Right lobe of liver (tissue), 6 donors: ENCODE measurements around the gene ESYT2. TPM values are rescaled to one million over a fixed set of nuclear protein-coding genes. Genes with fewer than 3 reads are reported as not detected.

ENCODE experiments used
- ATAC-seq, 4 donors: fragments of 200-7000 bp; cut with Tn5 transposase; one replicate each; pipeline ENCODE4 v1.9.1; 2020; ENCODE audit warnings: mild to moderate bottlenecking in 4 of 4, moderate library complexity in 4 of 4
- DNase-seq, 3 donors: peaks; one replicate each; pipeline ENCODE4 v3.0.0-alpha.2; 2020
- H3K27ac ChIP-seq, 3 donors: fragments of 200-600 bp; one replicate each; pipeline ENCODE4 v1.8.0; 2022
- H3K27me3 ChIP-seq, 2 donors: fragments of 200-600 bp; one replicate each; pipeline ENCODE4 v1.8.0; 2022
- H3K36me3 ChIP-seq, 4 donors: fragments of 200-600 bp; sonication (generic) in 1 of 4; one replicate each; pipeline versions ENCODE4 v1.5.1 to v1.8.0; 2017 to 2022; ENCODE audit warnings: control low read depth in 1 of 4
- H3K4me1 ChIP-seq, 4 donors: fragments of 200-600 bp; sonication (generic) in 1 of 4; one replicate each; pipeline versions ENCODE4 v1.5.1 to v1.8.0; 2017 to 2022; ENCODE audit warnings: control low read depth in 1 of 4
- H3K4me3 ChIP-seq, 3 donors: fragments of 200-600 bp; one replicate each; pipeline ENCODE4 v1.8.0; 2022
- H3K9me3 ChIP-seq, 4 donors: fragments of 200-600 bp; sonication (generic) in 1 of 4; one replicate each; pipeline versions ENCODE4 v1.5.1 to v1.8.0; 2017 to 2022; ENCODE audit warnings: control low read depth in 1 of 4
- CTCF ChIP-seq, 4 donors: fragments of 200-600 bp in 3 of 4; fragments of 450-650 bp in 1 of 4; IDR thresholded peaks; one replicate each; pipeline versions ENCODE4 v1.5.1 to v1.8.0; 2016 to 2022; ENCODE audit warnings: antibody characterized with exemption in 4 of 4, mild to moderate bottlenecking in 2 of 4
- POLR2A ChIP-seq: fragments of 450-650 bp; IDR thresholded peaks from one replicate; pipeline ENCODE4 v1.6.1; 2017; ENCODE audit warnings: antibody characterized with exemption, mild to moderate bottlenecking
- WGBS: methylation state at CpG from one replicate; pipeline ENCODE4 v1.1.6; 2018; ENCODE audit warnings: low coverage, low lambda C conversion rate; ENCODE audit not compliant: insufficient coverage; ENCODE audit errors: missing lambda C conversion rate; 5-methylcytosine and 5-hydroxymethylcytosine counted together
- intact Hi-C, 2 donors: fragments of 100-400 bp; cut with DNase I; formaldehyde crosslinking; loops; one replicate each; pipeline versions ENCODE4 v1.11.2 to v1.14.1; 2022
- total RNA-seq, 6 experiments: library from RNA; depleted of rRNA in 2 of 6; stranded (reverse); fragments of >200 nt in 2 of 6; fragmentation: NEBNext Ultra II Directional in 3 of 6; extraction: Animal tissue kit (Norgen Biotek cat#: 25700) in 3 of 6; gene quantifications; one replicate each; pipeline versions ENCODE4 v1.1.0 to v1.2.4, GENCODE V29; 2016 to 2023
- donor health status: DM: no; HTN: yes; CAD: no.
- donor health status: DM: no; HTN: no; CAD: no.
- donor health status: DM: no; HTN: no; CAD: no.
- donor health status: DM: no; HTN: yes; CAD: no.
- donor health status: DM: no; HTN: yes; CAD: no.

ESYT2 gene
- total RNA-seq, 6 experiments from 2014 or later = 19.7 to 28.7 (median 24.2) TPM

- TF ChIP-seq POLR2A (no peak), CTCF (IDR thresholded peaks at IDR 0.05) (no peak)
- no peak for DNase-seq
- no peak overlapping the region for H3K27ac ChIP-seq
- no peak for ATAC-seq
- no peaks in the 10 kb centered on the region for H3K9me3 ChIP-seq
- WGBS = 77% methylated on average over 6 of the region's 13 CpGs
- H3K27me3 ChIP-seq = no peaks in the 10 kb centered on the region
- intact Hi-C loops = no loop called here
- no peak overlapping the region for H3K4me3 ChIP-seq
- H3K36me3 ChIP-seq = no peaks in the 10 kb centered on the region
- no peaks in the 10 kb centered on the region for H3K4me1 ChIP-seq
Measured at GRCh38 chr7:158723266-158723665, 106.0 kb downstream of the ESYT2 start.

GRCh38 chr7:158722574-158723237 is 106.6 kb downstream of the ESYT2 start:
- Histone ChIP-seq H3K4me1 (no peaks in the 10 kb centered on the region), H3K27ac (no peak overlapping the region), H3K36me3 (no peaks in the 10 kb centered on the region), H3K4me3 (no peak overlapping the region), H3K9me3 (no peaks in the 10 kb centered on the region), H3K27me3 (no peaks in the 10 kb centered on the region)
- DNase-seq (no peak), ATAC-seq (no peak)
- intact Hi-C loops = no loop called here
- 86% methylated on average over 3 of the region's 6 CpGs for WGBS
- TF ChIP-seq POLR2A = no peak
- TF ChIP-seq CTCF (IDR thresholded peaks at IDR 0.05) = no peak

GRCh38 chr7:158720112-158720511 is 109.2 kb downstream of the ESYT2 start:
- TF ChIP-seq POLR2A (no peak), CTCF (IDR thresholded peaks at IDR 0.05) (no peak)
- Histone ChIP-seq H3K27ac (no peak overlapping the region), H3K36me3 (no peaks in the 10 kb centered on the region), H3K4me1 (no peaks in the 10 kb centered on the region), H3K27me3 (no peaks in the 10 kb centered on the region), H3K4me3 (no peak overlapping the region), H3K9me3 (no peaks in the 10 kb centered on the region)
- 65% methylated on average over 9 of the region's 9 CpGs for WGBS
- intact Hi-C loops = no loop called here
- ATAC-seq (no peak), DNase-seq (no peak)

- H3K36me3 ChIP-seq = no peaks in the 10 kb centered on the region
- no peaks in the 10 kb centered on the region for H3K27me3 ChIP-seq
- DNase-seq (no peak), ATAC-seq (no peak)
- H3K4me3 ChIP-seq = no peak overlapping the region
- H3K27ac ChIP-seq = no peak overlapping the region
- 78% methylated on average over 1 of the region's 1 CpG for WGBS
- TF ChIP-seq POLR2A (no peak), CTCF (IDR thresholded peaks at IDR 0.05) (no peak)
- intact Hi-C loops = no loop called here
- no peaks in the 10 kb centered on the region for H3K4me1 ChIP-seq
- H3K9me3 ChIP-seq = no peaks in the 10 kb centered on the region
Measured at GRCh38 chr7:158716802-158717201, 112.5 kb downstream of the ESYT2 start.
